Upper lobe of left lung (tissue), 4 donors: ENCODE results near the gene SPEM3.

Source experiments
- CTCF ChIP-seq, 6 experiments: fragments of 450-650 bp in 4 of 6; fragments of 200-600 bp in 2 of 6; sonication (generic) in 2 of 6; IDR thresholded peaks; one replicate each; pipeline ENCODE4 v1.5.1; 2016 to 2019; ENCODE audit warnings: antibody characterized with exemption in 6 of 6
- POLR2A ChIP-seq, 4 donors: fragments of 450-650 bp; IDR thresholded peaks; one replicate each; pipeline ENCODE4 v1.5.1; 2016 to 2017; ENCODE audit warnings: antibody characterized with exemption in 4 of 4, mild to moderate bottlenecking in 2 of 4
- POLR2AphosphoS5 ChIP-seq, 2 donors: sonication (generic); formaldehyde crosslinking; IDR thresholded peaks; one replicate each; pipeline ENCODE4 v1.5.1; 2017; ENCODE audit warnings: antibody characterized with exemption in 2 of 2

- TF ChIP-seq CTCF (IDR thresholded peaks at IDR 0.05) (no peak), POLR2A (IDR thresholded peaks at IDR 0.05) (no peak), POLR2AphosphoS5 (IDR thresholded peaks at IDR 0.05) (no peak)
Measured at GRCh38 chr17:7403727-7403976, 25.0 kb upstream of the SPEM3 start.
